Stomach (tissue), 9 donors: ENCODE results near the gene FOXD2. TPM values are rescaled to one million over a fixed set of nuclear protein-coding genes. Genes with fewer than 3 reads are reported as not detected.

Experiments used
- DNase-seq, 2 donors: peaks; one replicate each; pipeline versions ENCODE4 v3.0.0 to v3.0.0-alpha.2; 2013 to 2019
- H3K27ac ChIP-seq, 5 donors: fragments of 200-600 bp in 4 of 5; sonication (generic) in 4 of 5; one replicate each; pipeline ENCODE4 v1.5.1; 2013 to 2019; ENCODE audit warnings: mild to moderate bottlenecking in 1 of 5, moderate library complexity in 1 of 5
- H3K27me3 ChIP-seq, 3 donors: fragments of 200-600 bp; sonication (generic); one replicate each; pipeline ENCODE4 v1.5.1; 2017 to 2019; ENCODE audit warnings: mixed run types in 1 of 3
- H3K36me3 ChIP-seq, 4 donors: fragments of 200-600 bp; sonication (generic); 1 replicate in 3 of 4; 2 replicates in 1 of 4; pipeline ENCODE4 v1.5.1; 2016 to 2019
- H3K4me1 ChIP-seq, 4 donors: fragments of 200-600 bp; sonication (generic); one replicate each; pipeline ENCODE4 v1.5.1; 2016 to 2019
- H3K4me3 ChIP-seq, 4 donors: fragments of 200-600 bp; sonication (generic) in 3 of 4; one replicate each; pipeline ENCODE4 v1.5.1; 2016 to 2019; ENCODE audit warnings: mild to moderate bottlenecking in 1 of 4
- H3K9me3 ChIP-seq, 4 donors: fragments of 200-600 bp; sonication (generic); one replicate each; pipeline ENCODE4 v1.5.1; 2016 to 2019
- CTCF ChIP-seq, 7 experiments: fragments of 450-650 bp in 4 of 7; fragments of 200-600 bp in 3 of 7; sonication (generic) in 3 of 7; IDR thresholded peaks; one replicate each; pipeline ENCODE4 v1.5.1; 2016 to 2019; ENCODE audit warnings: antibody characterized with exemption in 7 of 7, control low read depth in 2 of 7, mild to moderate bottlenecking in 1 of 7
- EP300 ChIP-seq: sonication (generic); formaldehyde crosslinking; IDR thresholded peaks from one replicate; pipeline ENCODE4 v1.6.1; 2017; ENCODE audit warnings: antibody characterized with exemption
- POLR2A ChIP-seq, 4 donors: fragments of 450-650 bp; IDR thresholded peaks; one replicate each; pipeline ENCODE4 v1.6.1; 2016; ENCODE audit warnings: antibody characterized with exemption in 4 of 4, control low read depth in 2 of 4, mild to moderate bottlenecking in 1 of 4, moderate library complexity in 1 of 4
- POLR2AphosphoS5 ChIP-seq, 3 donors: sonication (generic); formaldehyde crosslinking; IDR thresholded peaks; one replicate each; pipeline ENCODE4 v1.6.1; 2016; ENCODE audit warnings: antibody characterized with exemption in 3 of 3
- WGBS, 5 donors: extraction: QIAGEN DNeasy Blood & Tissue Kit in 3 of 5; methylation state at CpG; one replicate each; pipeline versions ENCODE4 v1.1.5 to v1.1.7; 2013 to 2018; 5-methylcytosine and 5-hydroxymethylcytosine counted together
- intact Hi-C: fragments of 100-400 bp; cut with DNase I; formaldehyde crosslinking; loops from one replicate; pipeline ENCODE4 v1.15.1; 2023; ENCODE audit warnings: low total_unique reads
- polyA plus RNA-seq, 3 donors: library from polyadenylated mRNA; stranded (reverse); fragments of 200-250 nt; gene quantifications; one replicate each; pipeline ENCODE4 v1.2.3, GENCODE V29; 2013
- total RNA-seq, 5 donors: library from RNA; depleted of rRNA; stranded (reverse); fragments of >200 nt; gene quantifications; one replicate each; pipeline versions ENCODE4 v1.1.0 to v1.2.3, GENCODE V29; 2014 to 2016
- donor health status: healthy with polysubstance abuse.
- donor health status: Bipolar disorder and iron deficiency.
- donor health status: healthy.

Gene FOXD2
- total and polyA plus RNA-seq, 8 donors = under 0.01 to 47.5 (median 0.12) TPM; not detected in 4

GRCh38 chr1:47444562-47445465, 7.0 kb downstream of the FOXD2 start:
- peaks cover 42 to 100% (median 84%) of the 10 kb centered on the region in 3 donors for H3K27me3 ChIP-seq
- intact Hi-C loops = no loop called here

GRCh38 chr1:47445823-47446550, 8.1 kb downstream of the FOXD2 start:
- TF ChIP-seq CTCF (IDR thresholded peaks at IDR 0.05) = no peak
- H3K27ac ChIP-seq = no peak overlapping the region
- H3K36me3 ChIP-seq = no peaks in the 10 kb centered on the region
- H3K27me3 ChIP-seq = peaks cover 42 to 100% (median 87%) of the 10 kb centered on the region in 3 donors
- H3K4me1 ChIP-seq = peaks cover 0 to 33% (median 28%) of the 10 kb centered on the region in 4 donors
- H3K9me3 ChIP-seq = peaks cover 0 to 16% (median 0%) of the 10 kb centered on the region in 4 donors
- intact Hi-C loops = no loop called here
- no peak for DNase-seq
- H3K4me3 ChIP-seq = no peak overlapping the region
- 11 to 18% (median 13%) methylated on average over 24 to 25 of the region's 25 CpGs for WGBS, 5 donors

More at GRCh38 chr1:47444562-47445465, 7.0 kb downstream of the FOXD2 start:
- whole genome bisulfite sequencing, 5 donors = 2 to 8% (median 6%) methylated on average over 64 to 73 of the region's 73 CpGs
- Histone ChIP-seq H3K4me3 (peak overlapping the region in 3 of 4 donors; percentile 9 to 47 (median 23)), H3K4me1 (peaks cover 0 to 28% (median 23%) of the 10 kb centered on the region in 4 donors), H3K36me3 (no peaks in the 10 kb centered on the region), H3K27ac (no peak overlapping the region), H3K9me3 (peaks cover 0 to 16% (median 0%) of the 10 kb centered on the region in 4 donors)
- no peak for TF ChIP-seq CTCF (IDR thresholded peaks at IDR 0.05)
- TF ChIP-seq POLR2A (IDR thresholded peaks at IDR 0.05) = no peak
- TF ChIP-seq POLR2AphosphoS5 (IDR thresholded peaks at IDR 0.05) = no peak
- TF ChIP-seq EP300 = no peak
- DNase-seq = peak in 1 of 2 donors; percentile 63

GRCh38 chr1:47448462-47449222, 10.8 kb downstream of the FOXD2 start:
- Histone ChIP-seq H3K4me1 (peaks cover 0 to 32% (median 28%) of the 10 kb centered on the region in 4 donors), H3K4me3 (no peak overlapping the region), H3K27ac (no peak overlapping the region), H3K36me3 (no peaks in the 10 kb centered on the region), H3K27me3 (peaks cover 31 to 98% (median 66%) of the 10 kb centered on the region in 3 donors), H3K9me3 (peaks cover 0 to 15% (median 0%) of the 10 kb centered on the region in 4 donors)
- TF ChIP-seq EP300 (no peak), POLR2AphosphoS5 (IDR thresholded peaks at IDR 0.05) (no peak), CTCF (IDR thresholded peaks at IDR 0.05) (no peak), POLR2A (IDR thresholded peaks at IDR 0.05) (no peak)
- 13 to 39% (median 27%) methylated on average over 4 of the region's 4 CpGs for WGBS, 5 donors
- no peak for DNase-seq
- intact Hi-C loops = no loop called here
